Testis (tissue), 3 donors: ENCODE data around the gene KRT6A. TPM values are rescaled to one million over a fixed set of nuclear protein-coding genes. Genes with fewer than 3 reads are reported as not detected.

Source experiments
- DNase-seq: peaks from one replicate; pipeline ENCODE4 v3.0.0-alpha.2; 2019
- H3K27ac ChIP-seq, 2 donors: fragments of 200-600 bp; sonication (generic); one replicate each; pipeline ENCODE4 v1.5.1; 2019
- H3K27me3 ChIP-seq: fragments of 200-600 bp; sonication (generic); one replicate; pipeline ENCODE4 v1.5.1; 2019
- H3K36me3 ChIP-seq: fragments of 200-600 bp; sonication (generic); one replicate; pipeline ENCODE4 v1.5.1; 2017; ENCODE audit warnings: low read depth; ENCODE audit errors: missing control alignments
- H3K4me1 ChIP-seq: fragments of 200-600 bp; sonication (generic); one replicate; pipeline ENCODE4 v1.5.1; 2019
- H3K4me3 ChIP-seq, 2 donors: fragments of 200-600 bp; sonication (generic); one replicate each; pipeline ENCODE4 v1.5.1; 2017 to 2019
- H3K9me3 ChIP-seq: fragments of 200-600 bp; sonication (generic); one replicate; pipeline ENCODE4 v1.5.1; 2017
- CTCF ChIP-seq, 3 experiments: fragments of 450-650 bp in 2 of 3; fragments of 200-600 bp in 1 of 3; sonication (generic) in 1 of 3; IDR thresholded peaks; one replicate each; pipeline ENCODE4 v1.5.1; 2016 to 2019; ENCODE audit warnings: antibody characterized with exemption in 3 of 3, mild to moderate bottlenecking in 2 of 3, moderate library complexity in 1 of 3
- POLR2A ChIP-seq: fragments of 450-650 bp; IDR thresholded peaks from one replicate; pipeline ENCODE4 v1.6.1; 2017; ENCODE audit warnings: antibody characterized with exemption, mild to moderate bottlenecking, moderate library complexity
- WGBS, 2 donors: methylation state at CpG; one replicate each; pipeline ENCODE4 v1.1.5; 2018; 5-methylcytosine and 5-hydroxymethylcytosine counted together
- intact Hi-C: fragments of 100-400 bp; cut with DNase I; formaldehyde crosslinking; loops from one replicate; pipeline ENCODE4 v1.15.1; 2023; ENCODE audit warnings: low total_unique reads
- polyA plus RNA-seq: library from polyadenylated mRNA; stranded (reverse); fragments of 350-450 nt; fragmentation: Illumina TruSeq; extraction: RNeasy Lipid Tissue Mini Kit (QIAGEN cat#74804); gene quantifications from one replicate; pipeline ENCODE4 v1.2.3, GENCODE V29; 2014; ENCODE audit warnings: low read depth, low replicate concordance; ENCODE audit not compliant: insufficient read depth
- total RNA-seq, 2 donors: library from RNA; depleted of rRNA; stranded (reverse); fragments of >200 nt; gene quantifications; one replicate each; pipeline ENCODE4 v1.2.3, GENCODE V29; 2016

Gene KRT6A
- total and polyA plus RNA-seq, 3 donors from 2014 or later = 0.19 to 1.5 (median 0.63) TPM

DNA sequence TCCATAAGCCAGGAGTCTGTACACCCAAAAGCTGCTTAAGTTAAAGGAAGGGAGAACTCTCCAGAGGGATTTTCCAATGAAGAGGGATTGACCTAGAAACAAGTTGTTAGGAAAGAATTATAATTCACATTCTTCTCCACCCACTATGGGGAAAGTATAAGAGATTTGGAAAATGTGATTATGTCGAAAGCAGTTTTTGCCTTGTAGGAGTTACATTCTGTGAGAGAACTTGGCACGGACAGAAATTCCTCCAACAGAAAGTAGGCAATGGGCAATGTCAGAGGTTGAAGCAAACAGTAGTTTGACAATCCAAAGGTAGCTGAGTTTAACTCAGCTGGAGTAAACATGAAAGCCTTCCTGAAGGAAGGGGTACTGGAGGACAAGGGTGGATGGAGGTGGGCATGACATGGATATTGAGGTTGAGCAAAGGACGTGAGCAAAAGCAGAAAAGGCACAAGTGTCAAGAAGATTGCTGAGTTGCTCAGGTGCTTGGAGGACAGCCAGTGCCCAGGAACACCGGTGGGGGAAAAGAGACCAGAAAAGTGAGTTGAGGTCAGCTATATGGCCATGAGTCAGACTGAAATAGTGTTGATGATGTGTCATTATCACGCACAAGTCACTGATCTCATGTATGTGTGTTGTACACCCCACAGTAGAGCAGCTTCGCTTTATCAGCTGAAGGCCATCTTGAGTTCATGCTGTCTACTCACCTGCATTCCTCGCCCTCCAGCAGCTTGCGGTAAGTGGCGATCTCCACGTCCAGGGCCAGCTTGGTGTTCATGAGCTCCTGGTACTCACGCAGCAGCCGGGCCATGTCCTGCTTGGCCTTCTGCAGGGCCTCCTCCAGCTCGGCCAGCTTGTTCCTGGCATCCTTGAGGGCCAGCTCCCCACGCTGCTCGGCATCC lies 23.1 kb upstream of the KRT6A start:
- peak; percentile 8 for DNase-seq
- no peak overlapping the region for H3K4me3 ChIP-seq
- H3K4me1 ChIP-seq = no peaks in the 10 kb centered on the region
- no peak overlapping the region for H3K27ac ChIP-seq
- H3K36me3 ChIP-seq = no peaks in the 10 kb centered on the region
- WGBS, 2 donors = 70 to 87% methylated on average over 6 to 15 of the region's 15 CpGs
- TF ChIP-seq POLR2A = no peak
- intact Hi-C loops = no loop called here
- H3K27me3 ChIP-seq = no peaks in the 10 kb centered on the region
- no peaks in the 10 kb centered on the region for H3K9me3 ChIP-seq

- no peak for TF ChIP-seq CTCF (IDR thresholded peaks at IDR 0.05)
- TF ChIP-seq POLR2A = no peak
- 89 to 95% methylated on average over 1 of the region's 1 CpG for WGBS, 2 donors
- H3K27me3 ChIP-seq = no peaks in the 10 kb centered on the region
- no peak overlapping the region for H3K4me3 ChIP-seq
- no peaks in the 10 kb centered on the region for H3K4me1 ChIP-seq
- no peak for DNase-seq
- intact Hi-C loops = no loop called here
- H3K36me3 ChIP-seq = no peaks in the 10 kb centered on the region
- no peaks in the 10 kb centered on the region for H3K9me3 ChIP-seq
- H3K27ac ChIP-seq = no peak overlapping the region
Measured at GRCh38 chr12:52515319-52515646, 22.2 kb upstream of the KRT6A start.

- no peak for TF ChIP-seq CTCF (IDR thresholded peaks at IDR 0.05)
- TF ChIP-seq POLR2A = no peak
- DNase-seq = no peak
- H3K4me1 ChIP-seq = no peaks in the 10 kb centered on the region
- no peak overlapping the region for H3K27ac ChIP-seq
- WGBS, 2 donors = 91 to 93% methylated on average over 4 to 14 of the region's 14 CpGs
- no peak overlapping the region for H3K4me3 ChIP-seq
- H3K36me3 ChIP-seq = no peaks in the 10 kb centered on the region
- no peaks in the 10 kb centered on the region for H3K9me3 ChIP-seq
- H3K27me3 ChIP-seq = no peaks in the 10 kb centered on the region
- intact Hi-C loops = no loop called here
Measured at GRCh38 chr12:52514471-52515318, 21.6 kb upstream of the KRT6A start.

- intact Hi-C loops = no loop called here
- WGBS, 2 donors = 81 to 98% methylated on average over 6 of the region's 6 CpGs
- H3K4me3 ChIP-seq = no peak overlapping the region
Measured at GRCh38 chr12:52513736-52514135, 20.7 kb upstream of the KRT6A start.

More at GRCh38 chr12:52513736-52514135, 20.7 kb upstream of the KRT6A start:
- DNase-seq = no peak
- TF ChIP-seq POLR2A (no peak), CTCF (IDR thresholded peaks at IDR 0.05) (no peak)
- H3K36me3 ChIP-seq = no peaks in the 10 kb centered on the region
- no peaks in the 10 kb centered on the region for H3K4me1 ChIP-seq
- H3K27ac ChIP-seq = no peak overlapping the region
- no peaks in the 10 kb centered on the region for H3K9me3 ChIP-seq
- H3K27me3 ChIP-seq = no peaks in the 10 kb centered on the region
